Adrenal gland (tissue), 12 donors: ENCODE results near the gene HMMR. TPM values are rescaled to one million over a fixed set of nuclear protein-coding genes. Genes with fewer than 3 reads are reported as not detected.
A peak's percentile ranks its signal among the peaks of the same experiment; 100 is the strongest.

ENCODE experiments used
- DNase-seq, 7 donors: peaks; one replicate each; pipeline ENCODE4 v3.0.0-alpha.2; 2019 to 2020
- H3K27ac ChIP-seq, 5 donors: fragments of 200-600 bp; sonication (generic) in 4 of 5; 1 replicate in 3 of 5; 2 replicates in 2 of 5; pipeline versions ENCODE4 v1.5.1 to v1.8.0; 2016 to 2020; ENCODE audit warnings: mild to moderate bottlenecking in 1 of 5
- H3K27me3 ChIP-seq: fragments of 200-600 bp; 2 replicates; pipeline ENCODE4 v1.8.0; 2021
- H3K36me3 ChIP-seq, 2 donors: fragments of 200-600 bp; replicated peaks in 1 of 2; 1 replicate in 1 of 2; 2 replicates in 1 of 2; pipeline versions ENCODE4 v1.5.1 to v1.8.0; 2018 to 2022
- H3K4me1 ChIP-seq, 2 donors: fragments of 200-600 bp; replicated peaks in 1 of 2; 1 replicate in 1 of 2; 2 replicates in 1 of 2; pipeline versions ENCODE4 v1.5.1 to v1.8.0; 2018 to 2021
- H3K4me3 ChIP-seq, 4 donors: fragments of 200-600 bp; sonication (generic) in 3 of 4; one replicate each; pipeline ENCODE4 v1.5.1; 2016 to 2018
- H3K9me3 ChIP-seq, 3 donors: fragments of 200-600 bp; sonication (generic) in 1 of 3; replicated peaks in 1 of 3; 1 replicate in 2 of 3; 2 replicates in 1 of 3; pipeline versions ENCODE4 v1.5.1 to v1.8.0; 2016 to 2021
- CTCF ChIP-seq, 6 experiments: fragments of 450-650 bp in 4 of 6; fragments of 200-600 bp in 2 of 6; sonication (generic) in 1 of 6; IDR thresholded peaks; 1 replicate in 5 of 6; 2 replicates in 1 of 6; pipeline versions ENCODE4 v1.5.1 to v1.8.0; 2016 to 2021; ENCODE audit warnings: antibody characterized with exemption in 6 of 6, mild to moderate bottlenecking in 2 of 6, moderate library complexity in 1 of 6
- POLR2A ChIP-seq, 2 donors: fragments of 450-650 bp; IDR thresholded peaks; one replicate each; pipeline ENCODE4 v1.6.1; 2017; ENCODE audit warnings: antibody characterized with exemption in 2 of 2, mild to moderate bottlenecking in 2 of 2, moderate library complexity in 1 of 2
- WGBS, 4 donors: extraction: QIAGEN DNeasy Blood & Tissue Kit in 2 of 4; methylation state at CpG; one replicate each; pipeline versions ENCODE4 v1.1.5 to v1.1.7; 2013 to 2017; 5-methylcytosine and 5-hydroxymethylcytosine counted together
- intact Hi-C, 2 donors: fragments of 100-400 bp; cut with DNase I; formaldehyde crosslinking; loops; one replicate each; pipeline versions ENCODE4 v1.14.1 to v1.15.0; 2022 to 2023
- polyA plus RNA-seq, 3 donors: library from polyadenylated mRNA; stranded (reverse); fragments of 200-250 nt in 2 of 3; fragments of 350-450 nt in 1 of 3; fragmentation: Illumina TruSeq in 1 of 3; extraction: RNeasy Lipid Tissue Mini Kit (QIAGEN cat#74804) in 1 of 3; gene quantifications; one replicate each; pipeline ENCODE4 v1.2.3, GENCODE V29; 2013 to 2014
- total RNA-seq, 9 donors: library from RNA; depleted of rRNA in 4 of 9; stranded (reverse); fragments of >200 nt in 4 of 9; fragments of 120-200 nt in 1 of 9; fragmentation: NEBNext Ultra II Directional in 1 of 9; extraction: Animal tissue kit (Norgen Biotek cat#: 25700) in 1 of 9; gene quantifications; one replicate each; pipeline versions ENCODE4 v1.1.0 to v1.2.4, GENCODE V29; 2013 to 2023
- donor health status: healthy with polysubstance abuse.
- donor health status: Bipolar disorder and iron deficiency.
- donor health status: DM: yes; HTN: yes; CAD: no.
- donor health status: DM: no; HTN: no; CAD: no.
- donor health status: DM: no; HTN: no; CAD: no.
- donor health status: DM: yes; HTN: yes; CAD: no.

The HMMR gene
- total and polyA plus RNA-seq, 12 donors: 0.24 to 10.3 (median 1.5) TPM; not detected in 1

DNA sequence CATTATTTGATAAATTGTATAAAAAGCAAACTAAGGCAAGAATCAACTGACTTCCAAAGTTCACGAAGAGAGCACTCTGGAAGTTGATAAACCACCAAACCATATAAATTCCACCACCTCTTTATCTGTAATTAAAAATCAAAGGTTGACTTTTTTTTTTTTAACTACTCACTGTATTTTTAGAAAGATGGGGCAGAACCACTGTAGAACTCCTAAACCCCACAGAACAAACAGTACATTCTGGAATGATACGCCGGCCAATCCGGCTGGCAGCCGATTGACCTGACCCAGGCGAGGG, 23.5 kb upstream of the HMMR start:
- Histone ChIP-seq H3K4me3 (peak overlapping the region in 1 of 4 donors; percentile 87), H3K27me3 (no peaks in the 10 kb centered on the region), H3K4me1 (peaks cover 21 to 47% of the 10 kb centered on the region in 2 donors), H3K36me3 (peaks cover 0 to 14% of the 10 kb centered on the region in 2 donors), H3K9me3 (no peaks in the 10 kb centered on the region), H3K27ac (peak overlapping the region in 3 of 5 donors; percentile 81 to 92 (median 88))
- intact Hi-C loops: no loop called here
- no peak for TF ChIP-seq CTCF (IDR thresholded peaks at IDR 0.05)
- no peak for TF ChIP-seq POLR2A (IDR thresholded peaks at IDR 0.05)
- 1 to 3% (median 1%) methylated on average over 6 of the region's 6 CpGs for WGBS, 4 donors
- no peak for DNase-seq

DNA sequence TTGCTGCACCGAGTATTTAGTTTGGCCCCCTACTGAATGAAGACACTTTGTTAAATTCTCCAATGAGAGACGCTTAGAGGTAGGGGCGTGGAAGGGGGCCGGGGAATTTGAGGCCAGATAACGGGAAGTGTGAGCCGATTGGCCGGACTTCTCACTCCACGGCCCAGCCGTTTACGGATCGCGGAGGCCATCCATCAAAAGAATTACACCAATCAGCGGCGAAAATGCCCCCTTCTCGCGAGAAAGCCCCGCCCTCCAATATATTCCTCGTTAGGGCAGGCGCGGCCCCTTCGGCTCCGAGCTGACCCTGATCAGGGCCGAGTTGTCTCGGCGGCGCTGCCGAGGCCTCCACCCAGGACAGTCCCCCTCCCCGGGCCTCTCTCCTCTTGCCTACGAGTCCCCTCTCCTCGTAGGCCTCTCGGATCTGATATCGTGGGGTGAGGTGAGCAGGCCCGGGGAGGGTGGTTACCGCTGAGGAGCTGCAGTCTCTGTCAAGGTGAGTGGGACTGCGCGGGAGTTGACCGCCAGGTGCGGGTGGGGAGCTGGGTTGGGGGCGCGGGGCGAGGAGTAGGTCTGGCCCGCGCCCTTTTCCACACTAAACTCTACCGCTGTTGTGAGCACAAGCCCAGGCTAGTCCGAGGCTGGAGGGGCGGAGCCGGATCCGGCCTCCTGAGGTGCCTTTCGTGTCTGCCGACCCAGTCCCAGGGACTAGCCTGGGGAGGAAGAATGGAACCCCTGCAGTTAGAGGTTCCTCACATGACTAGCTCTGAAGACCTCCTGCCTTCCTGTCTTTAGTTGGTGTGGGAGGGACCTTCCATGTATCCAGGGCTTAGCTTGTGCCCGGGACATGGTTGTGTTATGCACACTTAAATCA, 22.9 kb upstream of the HMMR start, which contains the start of gene CCNG1:
TSS of gene CCNG1 (plus strand) at position 287 of the 874 bp plus-strand sequence. CDS start 1,662 bp downstream, outside the sequence.
- Histone ChIP-seq H3K27ac (peak within 1 kb of the TSS; percentile 15 to 92 (median 81)), H3K9me3 (no peaks in the 10 kb centered on the region), H3K4me3 (peak within 1 kb of the TSS; percentile 9 to 100 (median 69)), H3K27me3 (no peaks in the 10 kb centered on the region), H3K4me1 (peaks cover 21 to 47% of the 10 kb centered on the region in 2 donors), H3K36me3 (peaks cover 0 to 20% of the 10 kb centered on the region in 2 donors)
- DNase-seq: peak; percentile 94 to 99 (median 97)
- peak in 2 of 6 experiments; percentile 11 to 20 for TF ChIP-seq CTCF (IDR thresholded peaks at IDR 0.05)
- TF ChIP-seq POLR2A (IDR thresholded peaks at IDR 0.05): peak; percentile 79 to 81
- intact Hi-C loops: no loop called here
- 0 to 1% (median 0%) methylated on average over 17 to 51 of the region's 51 CpGs for WGBS, 4 donors

GRCh38 chr5:163439092-163439425, 21.4 kb upstream of the HMMR start:
- intact Hi-C loops: no loop called here
- Histone ChIP-seq H3K27ac (no peak overlapping the region), H3K4me3 (peak overlapping the region in 1 of 4 donors; percentile 6), H3K36me3 (peaks cover 0 to 33% of the 10 kb centered on the region in 2 donors), H3K27me3 (no peaks in the 10 kb centered on the region), H3K9me3 (no peaks in the 10 kb centered on the region), H3K4me1 (peaks cover 21 to 46% of the 10 kb centered on the region in 2 donors)
- TF ChIP-seq POLR2A (IDR thresholded peaks at IDR 0.05) (no peak), CTCF (IDR thresholded peaks at IDR 0.05) (no peak)
- 32 to 47% (median 37%) methylated on average over 2 of the region's 2 CpGs for WGBS, 4 donors
- DNase-seq: no peak

DNA sequence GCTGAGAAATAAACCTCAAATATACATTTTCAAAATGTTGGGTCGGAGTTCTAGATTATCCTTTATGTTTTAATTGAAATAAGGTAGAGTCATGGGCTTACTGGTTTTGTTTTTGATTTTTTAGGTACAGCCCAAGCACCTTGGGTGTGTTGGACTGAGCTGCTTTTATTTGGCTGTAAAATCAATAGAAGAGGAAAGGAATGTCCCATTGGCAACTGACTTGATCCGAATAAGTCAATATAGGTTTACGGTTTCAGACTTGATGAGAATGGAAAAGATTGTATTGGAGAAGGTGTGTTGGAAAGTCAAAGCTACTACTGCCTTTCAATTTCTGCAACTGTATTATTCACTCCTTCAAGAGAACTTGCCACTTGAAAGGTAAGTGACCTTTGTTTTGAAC, 19.5 kb upstream of the HMMR start:
- peaks cover 21 to 37% of the 10 kb centered on the region in 2 donors for H3K4me1 ChIP-seq
- no peak overlapping the region for H3K4me3 ChIP-seq
- H3K27me3 ChIP-seq: no peaks in the 10 kb centered on the region
- H3K27ac ChIP-seq: no peak overlapping the region
- 92 to 100% (median 98%) methylated on average over 3 of the region's 3 CpGs for WGBS, 4 donors
- H3K36me3 ChIP-seq: peaks cover 0 to 52% of the 10 kb centered on the region in 2 donors
- TF ChIP-seq CTCF (IDR thresholded peaks at IDR 0.05) (no peak), POLR2A (IDR thresholded peaks at IDR 0.05) (no peak)
- H3K9me3 ChIP-seq: no peaks in the 10 kb centered on the region
- DNase-seq: no peak
- intact Hi-C loops: no loop called here
